HepG2 (cell line): ENCODE results near the gene ECM1. TPM values are rescaled to one million over a fixed set of nuclear protein-coding genes. Genes with fewer than 3 reads are reported as not detected.
A peak's percentile ranks its signal among the peaks of the same experiment; 100 is the strongest.

Source experiments
- ATM ChIP-seq: fragments of 450-650 bp; IDR thresholded peaks from 2 replicates; pipeline ENCODE4 v1.7.1; 2017; ENCODE audit warnings: mild to moderate bottlenecking, borderline replicate concordance
- FOXK2 ChIP-seq: fragments of 450-650 bp; IDR thresholded peaks from 2 replicates; pipeline ENCODE4 v1.6.1; 2016
- JUNB ChIP-seq: sonication (generic); formaldehyde crosslinking; IDR thresholded peaks from 2 replicates; pipeline ENCODE4 v1.8.0; 2022; ENCODE audit warnings: missing genetic modification reagents, mild to moderate bottlenecking, borderline replicate concordance
- KDM5B ChIP-seq: sonication (generic); formaldehyde crosslinking; IDR thresholded peaks from 2 replicates; pipeline ENCODE4 v1.4.0; 2020; ENCODE audit warnings: missing genetic modification reagents, mild to moderate bottlenecking, borderline replicate concordance
- MBD4 ChIP-seq: IDR thresholded peaks from 2 replicates; pipeline ENCODE4 v1.6.1; 2012; ENCODE audit warnings: low read length, inconsistent platforms, borderline replicate concordance
- MED1 ChIP-seq: sonication (generic); formaldehyde crosslinking; IDR thresholded peaks from 2 replicates; pipeline ENCODE4 v1.4.0; 2020; ENCODE audit warnings: missing genetic modification reagents
- NFYC ChIP-seq: IDR thresholded peaks from 2 replicates; pipeline ENCODE4 v1.6.1; 2016; ENCODE audit warnings: missing genetic modification reagents, missing compliant biosample characterization
- POLR2G ChIP-seq: fragments of 200-400 bp; formaldehyde crosslinking; IDR thresholded peaks from 2 replicates; pipeline ENCODE4 v1.6.1; 2018; ENCODE audit warnings: mild to moderate bottlenecking, low read depth, low read length, moderate library complexity
- RORA ChIP-seq: sonication (generic); formaldehyde crosslinking; IDR thresholded peaks from 2 replicates; pipeline ENCODE4 v1.5.0; 2020; ENCODE audit warnings: mild to moderate bottlenecking, missing genetic modification reagents, moderate library complexity
- SIN3B ChIP-seq: fragments of 150-350 bp; IDR thresholded peaks from 2 replicates; pipeline ENCODE4 v1.6.1; 2014; ENCODE audit warnings: low read length
- SMARCC2 ChIP-seq: fragments of 450-650 bp; IDR thresholded peaks from 2 replicates; pipeline ENCODE4 v1.6.1; 2017; ENCODE audit warnings: antibody characterized with exemption, mild to moderate bottlenecking
- SPEN ChIP-seq: sonication (generic); formaldehyde crosslinking; IDR thresholded peaks from 2 replicates; pipeline ENCODE4 v1.5.1; 2020; ENCODE audit warnings: low read depth, mild to moderate bottlenecking, missing genetic modification reagents
- ZFAT ChIP-seq: sonication (generic); formaldehyde crosslinking; conservative IDR thresholded peaks from 2 replicates; pipeline ENCODE4 v1.8.1; 2023; ENCODE audit warnings: missing genetic modification reagents, inconsistent platforms
- ZNF792 ChIP-seq: IDR thresholded peaks from 2 replicates; pipeline ENCODE4 v1.6.1; 2016
- ZNF83 ChIP-seq: sonication (generic); formaldehyde crosslinking; IDR thresholded peaks from 2 replicates; pipeline ENCODE4 v1.4.0; 2020; ENCODE audit warnings: missing genetic modification reagents, mild to moderate bottlenecking, borderline replicate concordance
- polyA plus RNA-seq, 8 experiments: library from polyadenylated mRNA; depleted of rRNA in 3 of 8; stranded (reverse) in 7 of 8; unstranded in 1 of 8; fragments of >200 nt; fragmentation: Illumina TruSeq in 4 of 8; extraction: Trizol in 4 of 8; gene quantifications; 2 replicates each; pipeline versions ENCODE4 v1.2.1 to v1.2.3, GENCODE V29; 2011 to 2016; ENCODE audit warnings: low read depth in 4 of 8, missing spikeins in 1 of 8, mixed read lengths in 1 of 8; ENCODE audit not compliant: insufficient read depth in 1 of 8
- total RNA-seq, 5 experiments: library from RNA; depleted of rRNA; stranded (reverse); fragments of >200 nt; fragmentation: Illumina TruSeq; extraction: Trizol; gene quantifications; 2 replicates each; pipeline ENCODE4 v1.2.3, GENCODE V29; 2016; ENCODE audit warnings: low read depth in 1 of 5
- TF ChIP-seq, protein P1 (sequence below): IDR thresholded peaks from 2 replicates; pipeline ENCODE4 v1.6.1; 2016; ENCODE audit warnings: missing compliant biosample characterization, missing genetic modification reagents, borderline replicate concordance
- TF ChIP-seq, protein P2 (sequence below): sonication (generic); formaldehyde crosslinking; IDR thresholded peaks from 2 replicates; pipeline ENCODE4 v1.5.0; 2020; ENCODE audit warnings: mild to moderate bottlenecking, missing genetic modification reagents
- TF ChIP-seq, protein P3 (sequence below), 2 experiments: sonication (generic) in 1 of 2; formaldehyde crosslinking in 1 of 2; IDR thresholded peaks; 2 replicates each; pipeline versions ENCODE4 v1.5.1 to v1.6.1; 2011 to 2020; ENCODE audit warnings: borderline replicate concordance in 1 of 2, low read depth in 1 of 2, low read length in 1 of 2, mild to moderate bottlenecking in 1 of 2, missing genetic modification reagents in 1 of 2, moderate library complexity in 1 of 2
- TF ChIP-seq, protein P4 (sequence below): sonication (generic); formaldehyde crosslinking; IDR thresholded peaks from 2 replicates; pipeline ENCODE4 v1.4.0; 2020; ENCODE audit warnings: missing genetic modification reagents, borderline replicate concordance

The ECM1 gene
- total and polyA plus RNA-seq, 2 of the 13 experiments (the other 11 are each of a cell fraction or from before 2014, with no cell fraction given): 0.42 to 1.0 TPM

DNA sequence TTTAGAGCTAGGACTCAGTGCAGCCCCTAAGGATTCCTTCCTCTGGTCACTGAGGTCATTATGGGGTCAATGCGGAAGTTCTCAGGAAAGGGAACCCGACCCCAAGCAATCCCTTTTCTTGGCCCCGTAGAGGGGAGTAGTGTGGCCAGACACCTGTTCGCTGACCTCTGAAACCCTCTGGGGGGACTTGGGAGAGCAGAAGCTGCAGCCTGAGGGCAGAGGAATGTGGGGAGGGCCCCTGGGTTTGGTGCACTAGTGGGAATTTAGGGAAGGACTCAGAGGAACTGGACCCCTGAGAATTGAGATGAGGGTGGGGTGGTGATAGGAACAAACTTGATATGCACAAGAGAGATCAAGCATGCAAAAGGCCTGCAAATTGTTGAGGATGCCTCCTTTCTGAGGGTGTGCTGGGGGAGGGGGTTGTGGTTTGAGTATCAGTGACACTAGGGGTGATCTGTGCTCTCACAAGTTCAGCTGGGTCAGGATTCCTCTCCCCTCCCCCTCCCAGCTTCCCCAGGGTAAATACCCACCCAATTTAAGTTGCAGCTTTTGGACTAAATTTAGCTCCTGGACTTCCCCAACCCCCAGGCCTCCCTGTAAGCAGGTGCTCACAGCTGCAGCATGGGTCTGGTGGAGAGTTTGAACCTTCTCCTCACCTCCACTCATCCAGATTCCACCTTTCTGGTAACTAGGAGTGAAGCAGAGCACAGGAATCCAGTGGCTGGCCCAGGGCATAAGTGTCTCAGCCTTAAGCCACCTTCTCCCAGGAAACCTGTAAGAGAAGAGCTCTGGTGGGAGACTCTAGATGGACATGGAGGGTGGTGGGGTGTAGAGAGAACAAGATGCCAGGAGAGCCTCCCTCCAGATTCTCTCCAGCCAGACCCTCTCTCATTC is 54.8 kb downstream of the ECM1 start (continued):
- TF ChIP-seq, protein P1, sequence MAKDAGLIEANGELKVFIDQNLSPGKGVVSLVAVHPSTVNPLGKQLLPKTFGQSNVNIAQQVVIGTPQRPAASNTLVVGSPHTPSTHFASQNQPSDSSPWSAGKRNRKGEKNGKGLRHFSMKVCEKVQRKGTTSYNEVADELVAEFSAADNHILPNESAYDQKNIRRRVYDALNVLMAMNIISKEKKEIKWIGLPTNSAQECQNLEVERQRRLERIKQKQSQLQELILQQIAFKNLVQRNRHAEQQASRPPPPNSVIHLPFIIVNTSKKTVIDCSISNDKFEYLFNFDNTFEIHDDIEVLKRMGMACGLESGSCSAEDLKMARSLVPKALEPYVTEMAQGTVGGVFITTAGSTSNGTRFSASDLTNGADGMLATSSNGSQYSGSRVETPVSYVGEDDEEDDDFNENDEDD (CRISPR knock-in tag): no peak
- TF ChIP-seq MED1 (no peak), SPEN (CRISPR knock-in tag) (no peak; the same call in 1 of the 2 replicates), POLR2G (peak; percentile 16), JUNB (CRISPR knock-in tag) (no peak), ATM (no peak), RORA (no peak), SIN3B (no peak), ZFAT (no peak), SMARCC2 (no peak), KDM5B (CRISPR knock-in tag) (no peak), ZNF792 (CRISPR knock-in tag) (no peak), ZNF83 (no peak), NFYC (CRISPR knock-in tag) (no peak), MBD4 (no peak), FOXK2 (no peak)
- TF ChIP-seq, protein P2, sequence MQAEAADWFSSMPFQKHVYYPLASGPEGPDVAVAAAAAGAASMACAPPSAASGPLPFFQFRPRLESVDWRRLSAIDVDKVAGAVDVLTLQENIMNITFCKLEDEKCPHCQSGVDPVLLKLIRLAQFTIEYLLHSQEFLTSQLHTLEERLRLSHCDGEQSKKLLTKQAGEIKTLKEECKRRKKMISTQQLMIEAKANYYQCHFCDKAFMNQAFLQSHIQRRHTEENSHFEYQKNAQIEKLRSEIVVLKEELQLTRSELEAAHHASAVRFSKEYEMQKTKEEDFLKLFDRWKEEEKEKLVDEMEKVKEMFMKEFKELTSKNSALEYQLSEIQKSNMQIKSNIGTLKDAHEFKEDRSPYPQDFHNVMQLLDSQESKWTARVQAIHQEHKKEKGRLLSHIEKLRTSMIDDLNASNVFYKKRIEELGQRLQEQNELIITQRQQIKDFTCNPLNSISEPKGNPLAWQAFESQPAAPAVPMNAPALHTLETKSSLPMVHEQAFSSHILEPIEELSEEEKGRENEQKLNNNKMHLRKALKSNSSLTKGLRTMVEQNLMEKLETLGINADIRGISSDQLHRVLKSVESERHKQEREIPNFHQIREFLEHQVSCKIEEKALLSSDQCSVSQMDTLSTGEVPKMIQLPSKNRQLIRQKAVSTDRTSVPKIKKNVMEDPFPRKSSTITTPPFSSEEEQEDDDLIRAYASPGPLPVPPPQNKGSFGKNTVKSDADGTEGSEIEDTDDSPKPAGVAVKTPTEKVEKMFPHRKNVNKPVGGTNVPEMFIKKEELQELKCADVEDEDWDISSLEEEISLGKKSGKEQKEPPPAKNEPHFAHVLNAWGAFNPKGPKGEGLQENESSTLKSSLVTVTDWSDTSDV (CRISPR knock-in tag): no peak
- TF ChIP-seq, protein P3, sequence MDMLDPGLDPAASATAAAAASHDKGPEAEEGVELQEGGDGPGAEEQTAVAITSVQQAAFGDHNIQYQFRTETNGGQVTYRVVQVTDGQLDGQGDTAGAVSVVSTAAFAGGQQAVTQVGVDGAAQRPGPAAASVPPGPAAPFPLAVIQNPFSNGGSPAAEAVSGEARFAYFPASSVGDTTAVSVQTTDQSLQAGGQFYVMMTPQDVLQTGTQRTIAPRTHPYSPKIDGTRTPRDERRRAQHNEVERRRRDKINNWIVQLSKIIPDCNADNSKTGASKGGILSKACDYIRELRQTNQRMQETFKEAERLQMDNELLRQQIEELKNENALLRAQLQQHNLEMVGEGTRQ (IDR thresholded peaks at IDR 0.05; ENCODE audit: low read depth, low read length): no peak
- TF ChIP-seq, protein P3 (CRISPR knock-in tag; IDR thresholded peaks at IDR 0.05; ENCODE audit: borderline replicate concordance): no peak
- TF ChIP-seq, protein P4, sequence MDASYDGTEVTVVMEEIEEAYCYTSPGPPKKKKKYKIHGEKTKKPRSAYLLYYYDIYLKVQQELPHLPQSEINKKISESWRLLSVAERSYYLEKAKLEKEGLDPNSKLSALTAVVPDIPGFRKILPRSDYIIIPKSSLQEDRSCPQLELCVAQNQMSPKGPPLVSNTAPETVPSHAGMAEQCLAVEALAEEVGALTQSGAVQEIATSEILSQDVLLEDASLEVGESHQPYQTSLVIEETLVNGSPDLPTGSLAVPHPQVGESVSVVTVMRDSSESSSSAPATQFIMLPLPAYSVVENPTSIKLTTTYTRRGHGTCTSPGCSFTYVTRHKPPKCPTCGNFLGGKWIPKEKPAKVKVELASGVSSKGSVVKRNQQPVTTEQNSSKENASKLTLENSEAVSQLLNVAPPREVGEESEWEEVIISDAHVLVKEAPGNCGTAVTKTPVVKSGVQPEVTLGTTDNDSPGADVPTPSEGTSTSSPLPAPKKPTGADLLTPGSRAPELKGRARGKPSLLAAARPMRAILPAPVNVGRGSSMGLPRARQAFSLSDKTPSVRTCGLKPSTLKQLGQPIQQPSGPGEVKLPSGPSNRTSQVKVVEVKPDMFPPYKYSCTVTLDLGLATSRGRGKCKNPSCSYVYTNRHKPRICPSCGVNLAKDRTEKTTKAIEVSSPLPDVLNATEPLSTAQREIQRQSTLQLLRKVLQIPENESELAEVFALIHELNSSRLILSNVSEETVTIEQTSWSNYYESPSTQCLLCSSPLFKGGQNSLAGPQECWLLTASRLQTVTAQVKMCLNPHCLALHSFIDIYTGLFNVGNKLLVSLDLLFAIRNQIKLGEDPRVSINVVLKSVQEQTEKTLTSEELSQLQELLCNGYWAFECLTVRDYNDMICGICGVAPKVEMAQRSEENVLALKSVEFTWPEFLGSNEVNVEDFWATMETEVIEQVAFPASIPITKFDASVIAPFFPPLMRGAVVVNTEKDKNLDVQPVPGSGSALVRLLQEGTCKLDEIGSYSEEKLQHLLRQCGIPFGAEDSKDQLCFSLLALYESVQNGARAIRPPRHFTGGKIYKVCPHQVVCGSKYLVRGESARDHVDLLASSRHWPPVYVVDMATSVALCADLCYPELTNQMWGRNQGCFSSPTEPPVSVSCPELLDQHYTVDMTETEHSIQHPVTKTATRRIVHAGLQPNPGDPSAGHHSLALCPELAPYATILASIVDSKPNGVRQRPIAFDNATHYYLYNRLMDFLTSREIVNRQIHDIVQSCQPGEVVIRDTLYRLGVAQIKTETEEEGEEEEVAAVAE (CRISPR knock-in tag): no peak
